ENCODE measurements around the gene RIPK1.
"Not testable (repeated sequence)": the region's sequence is repeated elsewhere in the genome, so short reads cannot be mapped to it uniquely, and the experiment has no call there.

Gene RIPK1

GRCh38 chr6:3068329-3069214 is at the start of gene RIPK1:
RIPK1 (plus strand) TSS chr6:3068494; CDS start chr6:3076824, 8,330 bp downstream.
- DNase-seq: peak; percentile 97

DNA sequence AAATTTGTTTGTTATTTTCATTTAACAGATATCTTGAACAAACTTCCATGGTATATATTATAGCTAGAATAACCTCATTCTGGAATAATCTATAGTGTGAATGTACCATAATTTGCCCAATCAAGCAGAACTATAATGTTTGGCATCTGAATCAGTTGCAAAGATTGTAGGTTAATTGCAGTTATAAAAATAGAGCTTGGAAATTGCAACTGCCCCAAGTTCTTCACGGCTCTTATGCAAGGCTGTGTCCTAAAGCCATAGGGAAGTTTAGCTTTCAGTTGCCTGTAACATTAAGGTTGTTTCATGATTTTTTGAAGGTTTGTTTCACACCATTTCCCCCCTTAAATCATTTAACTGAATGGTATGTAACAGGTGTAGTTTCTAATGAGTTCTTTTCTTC is 49.2 kb upstream of the RIPK1 start:
- no peak for DNase-seq

DNA sequence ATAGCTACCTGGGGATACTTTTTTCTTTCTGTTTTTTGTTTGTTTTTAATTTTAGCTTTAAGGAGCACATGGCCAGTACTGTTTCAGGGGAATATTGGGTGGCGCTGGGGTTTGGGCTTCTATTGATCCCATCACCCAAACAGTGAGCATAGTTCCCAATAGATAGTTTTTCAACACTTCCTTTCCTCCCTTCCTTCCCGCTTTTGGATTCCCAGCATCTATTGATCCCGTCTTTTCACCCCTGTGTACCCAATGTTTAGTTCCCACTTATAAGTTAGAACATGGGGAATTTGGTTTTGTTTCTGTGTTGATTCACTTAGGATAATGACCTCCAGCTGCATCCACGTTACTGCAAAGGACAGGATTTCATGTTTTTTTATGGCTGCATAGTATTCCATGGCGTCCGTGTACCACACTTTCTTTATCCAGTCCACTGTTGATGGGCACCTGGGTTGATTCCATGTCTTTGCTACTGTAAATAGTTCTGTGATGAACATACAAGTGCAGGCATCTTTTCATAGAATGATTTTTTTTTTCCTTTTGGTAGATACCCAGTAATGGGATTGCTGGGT is 48.5 kb upstream of the RIPK1 start:
- DNase-seq: no peak

- not testable (repeated sequence) for DNase-seq
These were observed 47.2 kb upstream of the RIPK1 start for GRCh38 chr6:3020976-3021598.

- DNase-seq: peak; percentile 75
These were observed 45.3 kb upstream of the RIPK1 start for GRCh38 chr6:3022765-3023662.

DNA sequence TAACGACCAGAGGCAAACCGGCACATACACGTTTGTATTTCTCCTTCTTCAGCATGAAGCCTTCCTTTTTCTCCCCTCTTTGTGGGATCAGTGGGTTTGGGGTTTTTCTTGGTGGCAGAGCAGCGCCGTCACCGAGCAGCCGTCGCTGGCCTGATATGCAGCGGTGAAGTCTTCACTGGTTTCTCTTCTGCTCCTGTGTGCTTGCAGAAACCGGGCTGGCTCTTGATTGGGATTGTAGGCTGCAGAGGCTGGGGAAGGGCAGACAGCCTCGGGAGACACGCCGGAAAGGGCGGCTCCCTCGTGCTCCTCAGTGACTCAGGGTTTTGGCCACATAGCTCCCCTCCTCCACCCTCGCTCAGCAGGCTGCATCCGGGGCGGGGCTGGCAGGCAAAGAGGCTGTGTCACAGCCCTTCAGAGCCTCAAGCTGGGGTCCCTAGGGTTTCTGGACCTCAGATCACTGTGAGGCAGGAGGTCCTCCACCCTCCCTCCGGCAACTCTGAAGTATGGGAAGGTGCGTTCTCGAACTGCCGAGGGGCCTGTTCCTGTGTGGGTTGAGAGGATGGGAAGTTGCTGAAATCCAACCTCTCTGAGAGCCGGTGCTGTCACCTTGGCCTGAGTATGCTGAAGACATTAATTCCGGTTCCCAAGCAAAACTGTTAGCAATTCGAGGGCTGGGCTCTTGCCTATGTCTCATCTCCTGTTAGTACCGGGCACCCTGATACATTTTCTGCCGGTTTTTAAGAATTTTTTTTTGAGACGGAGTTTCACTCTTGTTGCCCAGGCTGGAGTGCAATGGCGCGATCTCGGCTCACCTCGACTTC is 44.4 kb upstream of the RIPK1 start:
- peak; percentile 97 for DNase-seq

GRCh38 chr6:3026791-3027626 is 41.3 kb upstream of the RIPK1 start:
- peak; percentile 56 for DNase-seq

DNA sequence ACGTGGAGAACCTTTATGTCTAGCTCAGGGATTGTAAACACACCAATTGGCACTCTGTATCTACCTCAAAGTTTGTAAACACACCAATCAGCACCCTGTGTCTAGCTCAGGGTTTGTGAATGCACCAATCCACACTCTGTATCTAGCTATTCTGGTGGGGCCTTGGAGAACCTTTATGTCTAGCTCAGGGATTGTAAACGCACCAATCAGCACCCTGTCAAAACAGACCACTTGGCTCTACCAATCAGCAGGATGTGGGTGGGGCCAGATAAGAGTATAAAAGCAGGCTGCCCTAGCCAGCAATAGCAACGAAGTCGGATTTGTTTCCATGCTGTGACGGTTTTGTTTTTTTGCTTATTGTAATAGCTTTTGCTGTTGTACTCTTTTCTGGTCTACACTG is 40.1 kb upstream of the RIPK1 start:
- DNase-seq: not testable (repeated sequence)

DNA sequence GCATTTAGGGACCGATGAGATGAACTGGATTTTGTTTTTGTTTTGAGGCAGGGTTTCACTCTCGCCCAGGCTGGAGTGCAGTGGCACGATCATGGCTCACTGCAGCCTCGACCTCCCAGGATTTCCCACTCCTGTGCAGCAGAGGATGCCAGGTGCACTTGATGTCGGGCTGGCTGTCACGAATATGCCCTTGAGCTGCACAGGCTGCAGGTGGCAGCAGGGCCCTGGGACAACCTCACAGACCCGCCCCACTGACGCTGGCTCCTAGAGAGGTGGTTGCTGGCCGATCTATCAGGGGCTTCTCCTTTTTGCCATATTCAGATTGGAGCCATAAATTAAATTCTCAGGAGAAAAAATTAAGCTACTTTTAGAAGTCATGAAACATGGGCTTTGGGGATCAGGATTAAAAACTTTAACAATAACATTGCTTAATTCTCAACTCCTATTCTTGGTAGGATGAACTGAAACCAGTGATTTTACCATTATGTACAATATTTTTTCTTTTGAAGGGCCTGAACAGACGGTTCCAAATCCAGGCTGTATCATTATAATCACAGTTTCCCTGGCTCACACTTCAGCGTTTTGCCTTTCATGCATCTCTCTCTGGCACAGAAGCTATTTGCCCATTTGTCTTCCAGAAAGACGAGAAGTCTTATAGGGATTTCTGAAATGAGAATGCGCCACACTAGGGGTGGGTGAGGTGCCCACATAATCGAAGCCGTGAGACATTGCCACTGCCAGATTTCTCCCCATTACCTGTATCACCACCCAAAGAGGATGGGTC is 36.2 kb upstream of the RIPK1 start:
- DNase-seq: no peak

GRCh38 chr6:3032986-3033385 is 35.3 kb upstream of the RIPK1 start:
- DNase-seq: no peak

DNA sequence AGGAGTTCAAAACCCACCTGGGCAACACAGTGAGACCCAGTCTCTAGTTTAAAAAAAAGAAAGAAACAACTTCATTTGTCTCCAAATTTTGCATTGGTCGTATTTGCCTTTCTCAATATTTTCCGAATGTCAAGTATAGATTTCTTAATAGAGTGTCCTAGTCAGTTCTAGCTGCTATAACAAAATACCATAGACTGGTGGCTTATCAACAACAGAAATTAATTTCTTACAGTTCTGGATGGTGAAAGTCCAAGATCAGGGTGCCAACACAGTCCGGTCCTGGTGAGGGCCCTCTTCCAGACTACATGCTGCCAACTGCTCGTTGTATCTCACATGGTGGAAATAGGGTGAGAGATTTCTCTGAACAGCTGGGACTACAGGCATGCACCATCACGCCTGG is 34.6 kb upstream of the RIPK1 start:
- no peak for DNase-seq

- no peak for DNase-seq
These were observed 32.9 kb upstream of the RIPK1 start for GRCh38 chr6:3035397-3035796.

DNA sequence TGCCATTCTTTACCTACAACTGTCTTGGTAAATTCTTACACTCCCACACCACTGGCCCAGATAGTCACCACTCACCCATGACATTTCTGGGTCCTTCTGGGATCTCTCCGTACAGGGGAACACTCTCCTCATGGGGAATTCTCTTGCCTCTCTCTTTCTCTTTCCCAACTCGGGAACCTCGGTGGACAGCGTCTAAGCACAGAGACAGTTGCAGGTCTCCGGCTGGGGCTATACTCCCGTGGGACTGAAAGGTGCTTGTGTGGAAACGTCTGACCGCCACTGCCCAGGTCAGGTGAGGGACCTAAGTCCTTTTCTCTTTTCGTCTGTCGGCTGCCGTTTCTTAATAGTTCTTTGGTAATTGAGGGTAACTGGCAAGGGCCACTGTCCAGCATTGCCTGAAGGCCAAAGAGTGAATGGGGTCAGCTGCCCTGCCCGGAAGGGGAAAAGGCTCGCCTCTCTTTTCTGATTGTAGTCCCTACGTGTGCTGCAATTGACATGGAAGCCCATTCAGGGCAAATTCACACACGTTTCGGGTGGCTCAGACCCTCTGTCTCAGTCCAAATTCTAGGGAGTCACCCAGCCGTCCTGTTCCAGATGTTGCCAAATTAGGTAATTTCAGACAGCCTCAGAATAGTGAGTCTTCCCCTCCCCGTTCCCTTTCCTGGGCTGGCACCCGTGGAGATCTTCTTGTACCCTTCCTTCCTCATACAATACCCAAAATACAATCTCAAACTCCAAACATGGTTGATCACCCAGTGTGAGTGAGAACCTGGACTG is 31.2 kb upstream of the RIPK1 start:
- DNase-seq: no peak

GRCh38 chr6:3037638-3038365 is 30.5 kb upstream of the RIPK1 start:
- no peak for DNase-seq

GRCh38 chr6:3039384-3039783 is 28.9 kb upstream of the RIPK1 start:
- no peak for DNase-seq

GRCh38 chr6:3041147-3041546 is 27.1 kb upstream of the RIPK1 start:
- DNase-seq: no peak

DNA sequence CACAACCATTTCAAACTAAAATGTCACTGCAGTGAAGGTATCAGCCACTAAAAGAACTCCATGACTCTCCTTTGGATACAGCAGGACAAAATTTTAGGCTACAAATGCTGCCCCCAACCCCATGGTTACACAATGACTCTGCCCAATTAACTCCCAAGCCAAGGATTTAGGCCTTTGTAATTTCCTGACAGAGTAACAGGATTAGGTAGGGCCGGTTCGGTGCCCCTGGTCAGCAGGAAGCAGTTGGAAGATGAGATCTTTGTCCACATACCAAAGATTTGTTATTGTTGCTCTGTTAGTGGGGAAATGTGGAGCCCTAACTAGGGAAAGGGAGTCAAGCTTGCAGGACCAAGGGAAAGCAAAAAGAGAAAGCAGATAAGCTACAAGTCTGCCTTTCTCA is 26.7 kb upstream of the RIPK1 start:
- no peak for DNase-seq

DNA sequence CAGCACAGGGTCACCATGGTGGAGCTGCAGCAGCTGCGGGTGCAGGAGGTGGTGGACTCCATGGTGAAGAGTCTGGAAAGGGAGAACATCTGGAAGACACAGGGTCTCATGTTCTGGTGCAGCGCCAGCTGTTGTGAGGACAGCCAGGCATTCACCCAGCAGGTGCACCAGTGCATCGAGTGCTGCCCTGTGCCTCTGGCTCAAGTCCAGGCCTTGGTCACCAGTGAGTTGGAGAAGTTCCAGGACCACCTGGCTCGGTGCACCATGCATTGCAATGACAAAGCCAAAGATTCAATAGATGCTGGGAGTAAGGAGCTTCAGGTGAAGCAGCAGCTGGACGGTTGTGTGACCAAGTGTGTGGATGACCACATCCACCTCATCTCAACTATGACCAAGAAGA is 22.9 kb upstream of the RIPK1 start:
- no peak for DNase-seq

DNA sequence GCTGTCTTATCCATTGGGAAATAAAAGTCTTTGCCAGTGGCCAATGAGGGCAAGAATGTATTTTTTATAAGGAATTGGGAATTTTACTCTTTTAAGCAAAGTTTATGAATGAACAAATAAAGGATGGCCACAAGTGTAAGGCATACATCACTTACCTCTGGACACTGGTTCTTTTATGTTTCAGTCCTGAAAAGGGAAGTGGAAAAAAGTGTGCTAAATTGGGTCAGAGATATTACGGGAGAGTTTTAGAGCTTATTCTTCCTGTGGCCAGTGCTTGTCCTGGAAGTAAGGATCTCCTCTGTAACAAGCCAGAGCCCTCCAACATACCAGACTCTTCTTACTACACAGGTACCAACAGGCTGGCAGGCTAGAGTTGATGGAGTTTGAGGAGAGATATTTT is 22.5 kb upstream of the RIPK1 start:
- no peak for DNase-seq

Data from activated CD4-positive, alpha-beta T cell treated with anti-CD3 and anti-CD28 coated beads, Interleukin-10, Interleukin-2, amounts not matched to agents 100 ng/mL and 50 ng/mL, durations not matched to agents 16 hours and 8 hours (primary cell).